Calu3 (cell line): Measurements from ENCODE around the gene PROSER3. TPM values are rescaled to one million over a fixed set of nuclear protein-coding genes. Genes with fewer than 3 reads are reported as not detected.
A peak's percentile ranks its signal among the peaks of the same experiment; 100 is the strongest.

Experiments
- BruUV-seq: library from RNA; stranded (reverse); fragments of 400-500 nt; replicated peaks from 2 replicates; lab custom pipeline; 2021; lab: Mats Ljungman, UMichigan
- CTCF ChIA-PET: fragments of 300-600 bp; sonication (Branson Sonifier 250); formaldehyde crosslinking; loops from one replicate; lab custom pipeline; 2022; ENCODE audit warnings: antibody characterized with exemption; lab: Charles Lee
- DNase-seq: peaks from one replicate; pipeline ENCODE4 v3.0.0; 2022
- H3K27ac Mint-ChIP-seq: one replicate; pipeline ENCODE4 v1.8.0; 2022; ENCODE audit warnings: mixed read lengths; ENCODE audit not compliant: unreplicated experiment
- H3K27me3 Mint-ChIP-seq: one replicate; pipeline ENCODE4 v1.8.0; 2022; ENCODE audit warnings: mixed read lengths; ENCODE audit not compliant: unreplicated experiment
- H3K36me3 Mint-ChIP-seq: one replicate; pipeline ENCODE4 v1.8.0; 2022; ENCODE audit warnings: mild to moderate bottlenecking, moderate library complexity, mixed read lengths; ENCODE audit not compliant: insufficient read depth, unreplicated experiment
- H3K4me1 Mint-ChIP-seq: one replicate; pipeline ENCODE4 v1.8.0; 2022; ENCODE audit warnings: mild to moderate bottlenecking, low read depth, mixed read lengths; ENCODE audit not compliant: unreplicated experiment
- H3K4me3 Mint-ChIP-seq: one replicate; pipeline ENCODE4 v1.8.0; 2022; ENCODE audit warnings: mild to moderate bottlenecking, low read depth, moderate library complexity, mixed read lengths; ENCODE audit not compliant: unreplicated experiment
- H3K9me3 Mint-ChIP-seq: one replicate; pipeline ENCODE4 v1.8.0; 2022; ENCODE audit warnings: low read depth, mixed read lengths; ENCODE audit not compliant: unreplicated experiment
- intact Hi-C: fragments of 100-400 bp; cut with micrococcal nuclease; formaldehyde crosslinking; loops from one replicate; pipeline ENCODE4 v1.10.0; 2022; ENCODE audit not compliant: unreplicated experiment
- total RNA-seq: library from RNA; stranded (reverse); gene quantifications from 2 replicates; pipeline ENCODE4 v1.2.3, GENCODE V29; 2022
- TF ChIP-seq, protein P1 (sequence below): fragments of 200-600 bp; IDR thresholded peaks from one replicate; pipeline ENCODE4 v1.8.0; 2022; ENCODE audit warnings: antibody characterized with exemption; ENCODE audit not compliant: unreplicated experiment

The PROSER3 gene
- total RNA-seq, 1 experiment from 2014 or later, result 70.7 TPM

GRCh38 chr19:35717665-35718344, 40.2 kb upstream of the PROSER3 start, which contains the start of gene KMT2B:
Gene KMT2B, plus strand, starts transcription at chr19:35718003. Its CDS starts 16 bp downstream, at chr19:35718019.
- no TSS peak for BruUV-seq
- Mint-ChIP-seq H3K4me3 (peak within 1 kb of the TSS; percentile 77), H3K9me3 (no peaks in the 10 kb centered on the region), H3K4me1 (peaks cover 30% of the 10 kb centered on the region), H3K27me3 (peaks cover 20% of the 10 kb centered on the region), H3K36me3 (peaks cover 68% of the 10 kb centered on the region), H3K27ac (peak within 1 kb of the TSS; percentile 47)
- CTCF ChIA-PET, result interaction anchor here (0.8 to 1.4 kb wide), 6 partner anchors 9 to 296 kb away, joined by 3 to 5 read pairs (median 4); partner anchors contain the start of gene ALKBH6
- peak; percentile 99 for DNase-seq
- TF ChIP-seq, protein P1, sequence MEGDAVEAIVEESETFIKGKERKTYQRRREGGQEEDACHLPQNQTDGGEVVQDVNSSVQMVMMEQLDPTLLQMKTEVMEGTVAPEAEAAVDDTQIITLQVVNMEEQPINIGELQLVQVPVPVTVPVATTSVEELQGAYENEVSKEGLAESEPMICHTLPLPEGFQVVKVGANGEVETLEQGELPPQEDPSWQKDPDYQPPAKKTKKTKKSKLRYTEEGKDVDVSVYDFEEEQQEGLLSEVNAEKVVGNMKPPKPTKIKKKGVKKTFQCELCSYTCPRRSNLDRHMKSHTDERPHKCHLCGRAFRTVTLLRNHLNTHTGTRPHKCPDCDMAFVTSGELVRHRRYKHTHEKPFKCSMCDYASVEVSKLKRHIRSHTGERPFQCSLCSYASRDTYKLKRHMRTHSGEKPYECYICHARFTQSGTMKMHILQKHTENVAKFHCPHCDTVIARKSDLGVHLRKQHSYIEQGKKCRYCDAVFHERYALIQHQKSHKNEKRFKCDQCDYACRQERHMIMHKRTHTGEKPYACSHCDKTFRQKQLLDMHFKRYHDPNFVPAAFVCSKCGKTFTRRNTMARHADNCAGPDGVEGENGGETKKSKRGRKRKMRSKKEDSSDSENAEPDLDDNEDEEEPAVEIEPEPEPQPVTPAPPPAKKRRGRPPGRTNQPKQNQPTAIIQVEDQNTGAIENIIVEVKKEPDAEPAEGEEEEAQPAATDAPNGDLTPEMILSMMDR, result no peak
- intact Hi-C loops, result loop anchor here (1.0 to 2.0 kb wide), 3 partner anchors 24 to 163 kb away; no protein-coding TSS in a partner anchor

DNA sequence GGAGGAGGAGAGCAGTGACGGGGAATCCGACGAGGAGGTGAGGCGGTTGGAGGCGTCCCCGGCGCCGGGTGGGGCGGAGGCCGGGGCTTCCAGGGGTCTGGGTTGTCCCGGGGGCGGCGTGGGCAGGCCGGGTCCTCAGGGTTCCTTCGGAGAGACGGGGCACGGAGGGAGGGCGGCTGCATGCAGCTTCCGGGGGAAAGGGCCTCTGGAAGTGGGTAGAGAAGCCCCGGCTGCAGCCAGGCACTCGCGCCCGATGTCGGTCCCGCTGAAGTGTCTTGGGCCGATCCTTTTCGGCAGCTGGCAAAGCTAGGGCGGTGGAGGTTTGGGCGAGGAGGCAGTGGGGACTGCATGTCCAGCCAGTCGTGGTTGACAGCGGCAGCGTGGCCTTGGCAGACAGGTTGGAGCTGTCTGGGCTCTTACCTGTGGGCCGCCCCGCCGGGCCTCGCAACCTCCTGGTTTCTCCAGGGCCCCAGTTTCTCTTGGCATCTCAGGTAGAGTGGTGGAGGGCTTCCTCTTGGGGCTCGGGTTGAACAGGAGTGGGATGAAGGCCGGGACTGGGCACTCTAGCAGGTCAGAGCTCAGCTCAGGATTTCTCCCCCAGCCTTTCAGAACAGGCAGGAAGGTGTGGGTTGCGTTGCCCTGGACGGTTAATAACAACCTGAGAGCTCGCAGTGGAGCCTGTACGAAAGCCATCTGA, 39.5 kb upstream of the PROSER3 start:
- peak overlapping the region; percentile 77 for H3K4me3 Mint-ChIP-seq
- DNase-seq, result peak; percentile 35
- intact Hi-C loops, result no loop called here
- CTCF ChIA-PET, result interaction anchor here (0.8 to 1.4 kb wide), 8 partner anchors 10 to 295 kb away, joined by 3 to 5 read pairs (median 4); partner anchors contain the start of genes ALKBH6 and LIN37
- H3K36me3 Mint-ChIP-seq, result peaks cover 75% of the 10 kb centered on the region
- H3K27ac Mint-ChIP-seq, result peak overlapping the region; percentile 47
- no TSS peak for BruUV-seq
- H3K27me3 Mint-ChIP-seq, result peaks cover 13% of the 10 kb centered on the region
- H3K4me1 Mint-ChIP-seq, result peaks cover 30% of the 10 kb centered on the region
- TF ChIP-seq, protein P1, result no peak
- no peaks in the 10 kb centered on the region for H3K9me3 Mint-ChIP-seq

GRCh38 chr19:35719402-35720162, 38.4 kb upstream of the PROSER3 start:
- H3K27ac Mint-ChIP-seq, result peak overlapping the region; percentile 77
- intact Hi-C loops, result no loop called here
- BruUV-seq, result TSS peak; percentile 29

More at GRCh38 chr19:35719402-35720162, 38.4 kb upstream of the PROSER3 start:
- peaks cover 86% of the 10 kb centered on the region for H3K36me3 Mint-ChIP-seq
- peaks cover 26% of the 10 kb centered on the region for H3K4me1 Mint-ChIP-seq
- TF ChIP-seq, protein P1, result no peak
- peak overlapping the region; percentile 77 for H3K4me3 Mint-ChIP-seq
- H3K27me3 Mint-ChIP-seq, result peaks cover 3% of the 10 kb centered on the region
- CTCF ChIA-PET, result interaction anchor here (1.0 to 1.4 kb wide), 4 partner anchors 11 to 21 kb away, joined by 3 to 5 read pairs (median 4); no protein-coding TSS in a partner anchor
- no peaks in the 10 kb centered on the region for H3K9me3 Mint-ChIP-seq
- no peak for DNase-seq
